Right lobe of liver (tissue), 4 donors: ENCODE results near the gene KRTAP12-2.

Experiments
- POLR2A ChIP-seq: fragments of 450-650 bp; IDR thresholded peaks from one replicate; pipeline ENCODE4 v1.6.1; 2017; ENCODE audit warnings: antibody characterized with exemption, mild to moderate bottlenecking
- TF ChIP-seq, protein P1 (sequence below), 4 donors: fragments of 200-600 bp in 3 of 4; fragments of 450-650 bp in 1 of 4; IDR thresholded peaks; one replicate each; pipeline versions ENCODE4 v1.5.1 to v1.8.0; 2016 to 2022; ENCODE audit warnings: antibody characterized with exemption in 4 of 4, mild to moderate bottlenecking in 2 of 4
- donor health status: DM: no; HTN: no; CAD: no.
- donor health status: DM: no; HTN: no; CAD: no.
- donor health status: DM: no; HTN: yes; CAD: no.

DNA sequence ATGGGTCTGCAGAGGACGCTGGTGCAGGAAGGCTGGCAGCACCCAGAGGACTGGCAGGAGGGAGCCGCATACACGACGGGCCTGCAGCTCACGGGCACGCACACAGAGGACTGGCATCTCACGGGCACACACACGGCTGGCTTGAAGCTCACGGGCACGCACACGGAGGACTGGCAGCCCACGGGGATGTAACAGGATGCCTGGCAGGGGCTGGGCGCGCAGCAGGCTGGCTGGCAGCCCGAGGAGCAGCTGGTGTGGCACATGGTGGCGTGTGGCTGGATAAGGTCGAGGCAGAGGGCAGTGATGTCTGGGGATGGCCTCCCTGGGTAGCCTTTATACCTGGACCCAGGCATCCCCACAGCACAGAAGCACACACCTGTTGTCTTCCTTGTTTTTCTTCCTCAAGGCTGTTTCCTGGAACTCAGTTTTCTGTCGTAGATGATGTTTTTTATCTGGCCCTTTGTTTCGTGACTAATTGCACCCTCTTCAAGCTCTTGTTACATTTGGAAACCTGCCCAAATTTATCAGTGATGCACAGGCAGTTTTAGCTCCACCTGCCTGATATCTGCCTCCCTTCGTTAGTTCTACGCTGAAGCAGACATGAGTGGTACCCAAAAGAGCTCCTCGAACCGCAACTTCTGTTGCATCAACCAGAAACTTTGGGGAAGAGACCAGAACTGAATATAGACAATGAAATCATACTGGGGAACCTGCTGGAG is 15.3 kb upstream of the KRTAP12-2 start, which contains the start of gene KRTAP12-1:
- TF ChIP-seq POLR2A: no peak
- TF ChIP-seq, protein P1, sequence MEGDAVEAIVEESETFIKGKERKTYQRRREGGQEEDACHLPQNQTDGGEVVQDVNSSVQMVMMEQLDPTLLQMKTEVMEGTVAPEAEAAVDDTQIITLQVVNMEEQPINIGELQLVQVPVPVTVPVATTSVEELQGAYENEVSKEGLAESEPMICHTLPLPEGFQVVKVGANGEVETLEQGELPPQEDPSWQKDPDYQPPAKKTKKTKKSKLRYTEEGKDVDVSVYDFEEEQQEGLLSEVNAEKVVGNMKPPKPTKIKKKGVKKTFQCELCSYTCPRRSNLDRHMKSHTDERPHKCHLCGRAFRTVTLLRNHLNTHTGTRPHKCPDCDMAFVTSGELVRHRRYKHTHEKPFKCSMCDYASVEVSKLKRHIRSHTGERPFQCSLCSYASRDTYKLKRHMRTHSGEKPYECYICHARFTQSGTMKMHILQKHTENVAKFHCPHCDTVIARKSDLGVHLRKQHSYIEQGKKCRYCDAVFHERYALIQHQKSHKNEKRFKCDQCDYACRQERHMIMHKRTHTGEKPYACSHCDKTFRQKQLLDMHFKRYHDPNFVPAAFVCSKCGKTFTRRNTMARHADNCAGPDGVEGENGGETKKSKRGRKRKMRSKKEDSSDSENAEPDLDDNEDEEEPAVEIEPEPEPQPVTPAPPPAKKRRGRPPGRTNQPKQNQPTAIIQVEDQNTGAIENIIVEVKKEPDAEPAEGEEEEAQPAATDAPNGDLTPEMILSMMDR (IDR thresholded peaks at IDR 0.05): no peak
